HG02973 (cell line): ENCODE measurements around the gene FIP1L1.

Source experiments
- ATAC-seq: cut with Tn5 transposase; IDR thresholded peaks from one replicate; pipeline ENCODE4 v1.9.1; 2021; ENCODE audit warnings: moderate library complexity; ENCODE audit not compliant: unreplicated experiment

FIP1L1 gene

GRCh38 chr4:53498706-53499105 is 121.3 kb downstream of the FIP1L1 start:
- ATAC-seq: no peak

GRCh38 chr4:53499791-53500190 is 122.3 kb downstream of the FIP1L1 start:
- ATAC-seq: no peak

GRCh38 chr4:53500546-53500945 is 123.1 kb downstream of the FIP1L1 start:
- ATAC-seq: no peak

DNA sequence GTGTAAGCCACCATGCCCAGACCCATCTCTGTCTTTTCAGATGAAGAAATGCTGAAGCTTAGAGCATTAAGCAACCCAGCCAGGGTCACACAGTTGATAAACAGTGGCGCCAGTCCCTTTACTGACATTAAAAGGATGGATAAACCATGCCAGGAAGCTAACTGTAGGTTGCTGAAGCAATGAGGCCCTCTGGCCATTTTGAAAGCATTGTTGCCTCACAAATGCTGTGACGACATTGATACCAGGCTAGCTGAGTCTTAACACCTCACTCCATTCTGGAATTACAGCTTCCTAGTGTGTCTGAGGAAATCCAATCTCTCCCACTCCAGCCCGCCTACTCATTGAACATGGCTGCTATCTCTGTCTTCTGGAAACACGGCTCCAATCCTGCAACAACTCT is 124.1 kb downstream of the FIP1L1 start:
- no peak for ATAC-seq

- no peak for ATAC-seq
Observed at GRCh38 chr4:53502094-53502493, 124.7 kb downstream of the FIP1L1 start.

- ATAC-seq: no peak
Observed at GRCh38 chr4:53505947-53506346, 128.5 kb downstream of the FIP1L1 start.

GRCh38 chr4:53507058-53507457 is 129.6 kb downstream of the FIP1L1 start:
- no peak for ATAC-seq

DNA sequence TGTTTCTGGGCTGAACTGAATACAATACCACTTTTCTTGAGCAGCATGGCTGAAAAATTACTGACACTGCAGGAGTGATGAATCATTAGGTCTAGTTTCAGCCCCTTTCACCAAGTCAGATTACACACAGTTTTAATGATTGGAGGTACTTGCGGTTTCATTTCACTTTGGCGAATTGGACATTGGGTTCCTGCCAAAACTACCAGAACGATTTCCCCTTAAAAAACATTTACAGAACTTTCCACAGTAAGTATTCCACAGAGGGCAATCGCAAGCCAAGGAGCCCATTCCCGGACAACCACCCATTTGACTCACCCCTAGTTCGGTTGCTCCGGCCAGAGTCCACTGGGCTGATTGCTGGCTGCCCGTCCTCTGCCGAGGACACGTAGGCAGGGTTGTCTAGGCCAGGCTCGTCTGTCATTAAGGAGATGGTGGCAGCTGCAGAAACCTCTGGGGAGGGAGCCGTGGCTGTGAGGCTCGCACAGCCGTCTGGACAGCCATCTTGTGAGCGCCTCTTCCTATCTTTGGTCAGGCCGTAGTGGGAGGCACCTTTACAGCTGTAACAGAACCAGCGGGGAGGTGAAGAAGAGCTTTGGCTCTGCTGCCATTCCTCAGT is 130.3 kb downstream of the FIP1L1 start:
- no peak for ATAC-seq

- ATAC-seq: no peak
Observed at GRCh38 chr4:53508446-53508845, 131.0 kb downstream of the FIP1L1 start.

DNA sequence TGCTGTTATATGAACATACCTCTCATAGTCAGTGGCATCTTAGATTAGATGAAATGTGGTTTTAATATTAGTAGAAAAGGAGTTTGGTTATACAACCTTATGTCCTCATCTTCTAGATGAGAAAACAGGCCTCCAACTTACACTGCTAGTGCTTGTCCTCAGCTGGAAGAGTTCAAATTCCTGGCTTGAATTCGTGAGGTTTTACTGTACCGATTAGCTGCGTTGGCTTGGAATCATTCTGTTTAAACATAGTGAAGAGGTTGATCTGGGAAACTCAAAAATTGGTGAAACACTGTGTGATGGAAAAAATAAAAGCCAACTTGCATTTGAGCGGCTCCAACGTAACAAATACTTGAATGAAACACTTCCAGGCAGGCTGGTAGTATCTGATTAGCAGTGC is 132.9 kb downstream of the FIP1L1 start:
- no peak for ATAC-seq
